Cardiac fibroblast (primary cell): ENCODE data around the gene PRM2.

ENCODE experiments used
- DNase-seq, 2 donors: peaks; one replicate each; pipeline versions ENCODE4 v3.0.0 to v3.0.0-alpha.2; 2010; ENCODE audit warnings: low read depth in 2 of 2
- H3K4me3 ChIP-seq, 2 donors: replicated peaks in 1 of 2; 1 replicate in 1 of 2; 2 replicates in 1 of 2; pipeline ENCODE4 v1.5.1; 2011; ENCODE audit warnings: low read depth in 2 of 2, low read length in 2 of 2, mild to moderate bottlenecking in 2 of 2, moderate library complexity in 1 of 2
- TF ChIP-seq, protein P1 (sequence below): IDR thresholded peaks from one replicate; pipeline ENCODE4 v1.5.1; 2011; ENCODE audit warnings: low read depth, mild to moderate bottlenecking, low read length, inconsistent platforms

PRM2 gene

DNA sequence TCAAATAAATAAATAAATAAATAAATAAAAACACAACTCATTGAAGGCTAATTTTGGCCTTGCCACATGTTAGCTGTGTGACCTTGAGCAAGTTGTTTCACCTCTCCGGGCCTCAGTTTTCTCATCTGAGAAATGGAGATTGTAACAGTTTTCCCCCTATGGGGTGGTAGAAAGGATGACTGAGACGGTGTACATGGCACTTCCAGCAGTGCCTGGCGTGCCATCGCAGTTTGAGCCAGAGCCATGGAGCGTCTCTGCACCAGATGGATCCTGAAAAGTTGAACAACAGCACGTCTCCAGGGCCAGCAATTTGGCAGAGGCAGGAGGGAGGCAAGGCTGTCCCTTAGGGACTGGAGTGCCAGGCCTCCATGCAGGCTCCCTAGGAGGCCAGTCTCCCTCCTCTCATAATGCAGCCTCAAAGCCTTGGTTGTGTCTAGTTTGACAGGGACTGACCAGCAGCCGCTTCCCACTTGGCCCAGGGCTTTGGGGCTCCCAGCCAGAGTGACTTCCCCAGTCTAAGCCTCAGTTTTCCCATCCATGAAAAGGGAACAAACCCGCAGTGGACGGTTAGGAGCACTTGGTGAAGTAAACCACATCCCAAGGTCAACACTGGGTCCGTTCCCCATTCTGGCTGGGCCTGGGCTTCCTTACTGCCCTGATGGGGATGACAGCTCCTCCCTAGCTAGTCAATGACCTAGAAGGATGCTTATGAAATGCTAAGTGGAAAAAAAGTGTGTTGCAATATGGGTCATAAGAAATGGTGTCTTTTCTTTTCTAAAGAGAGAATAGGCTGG lies 39.6 kb downstream of the PRM2 start:
- TF ChIP-seq, protein P1, sequence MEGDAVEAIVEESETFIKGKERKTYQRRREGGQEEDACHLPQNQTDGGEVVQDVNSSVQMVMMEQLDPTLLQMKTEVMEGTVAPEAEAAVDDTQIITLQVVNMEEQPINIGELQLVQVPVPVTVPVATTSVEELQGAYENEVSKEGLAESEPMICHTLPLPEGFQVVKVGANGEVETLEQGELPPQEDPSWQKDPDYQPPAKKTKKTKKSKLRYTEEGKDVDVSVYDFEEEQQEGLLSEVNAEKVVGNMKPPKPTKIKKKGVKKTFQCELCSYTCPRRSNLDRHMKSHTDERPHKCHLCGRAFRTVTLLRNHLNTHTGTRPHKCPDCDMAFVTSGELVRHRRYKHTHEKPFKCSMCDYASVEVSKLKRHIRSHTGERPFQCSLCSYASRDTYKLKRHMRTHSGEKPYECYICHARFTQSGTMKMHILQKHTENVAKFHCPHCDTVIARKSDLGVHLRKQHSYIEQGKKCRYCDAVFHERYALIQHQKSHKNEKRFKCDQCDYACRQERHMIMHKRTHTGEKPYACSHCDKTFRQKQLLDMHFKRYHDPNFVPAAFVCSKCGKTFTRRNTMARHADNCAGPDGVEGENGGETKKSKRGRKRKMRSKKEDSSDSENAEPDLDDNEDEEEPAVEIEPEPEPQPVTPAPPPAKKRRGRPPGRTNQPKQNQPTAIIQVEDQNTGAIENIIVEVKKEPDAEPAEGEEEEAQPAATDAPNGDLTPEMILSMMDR = no peak
- no peak overlapping the region for H3K4me3 ChIP-seq
- peak in 1 of 2 donors; percentile 37 for DNase-seq

DNA sequence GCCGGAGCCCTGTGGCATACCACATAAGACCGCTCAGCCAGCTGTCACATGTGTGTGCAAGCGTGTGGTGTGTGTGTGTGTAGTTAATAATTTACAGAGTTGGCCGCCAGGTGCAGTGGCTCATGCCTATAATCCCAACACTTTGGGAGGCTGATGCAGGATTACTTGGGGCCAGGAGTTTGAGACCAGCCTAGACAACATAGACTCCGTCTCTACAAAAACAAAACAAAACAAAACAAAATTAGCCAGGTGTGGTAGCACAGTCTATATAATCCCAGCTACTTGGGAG lies 40.6 kb downstream of the PRM2 start:
- TF ChIP-seq, protein P1 = no peak
- no peak overlapping the region for H3K4me3 ChIP-seq
- DNase-seq = no peak

DNA sequence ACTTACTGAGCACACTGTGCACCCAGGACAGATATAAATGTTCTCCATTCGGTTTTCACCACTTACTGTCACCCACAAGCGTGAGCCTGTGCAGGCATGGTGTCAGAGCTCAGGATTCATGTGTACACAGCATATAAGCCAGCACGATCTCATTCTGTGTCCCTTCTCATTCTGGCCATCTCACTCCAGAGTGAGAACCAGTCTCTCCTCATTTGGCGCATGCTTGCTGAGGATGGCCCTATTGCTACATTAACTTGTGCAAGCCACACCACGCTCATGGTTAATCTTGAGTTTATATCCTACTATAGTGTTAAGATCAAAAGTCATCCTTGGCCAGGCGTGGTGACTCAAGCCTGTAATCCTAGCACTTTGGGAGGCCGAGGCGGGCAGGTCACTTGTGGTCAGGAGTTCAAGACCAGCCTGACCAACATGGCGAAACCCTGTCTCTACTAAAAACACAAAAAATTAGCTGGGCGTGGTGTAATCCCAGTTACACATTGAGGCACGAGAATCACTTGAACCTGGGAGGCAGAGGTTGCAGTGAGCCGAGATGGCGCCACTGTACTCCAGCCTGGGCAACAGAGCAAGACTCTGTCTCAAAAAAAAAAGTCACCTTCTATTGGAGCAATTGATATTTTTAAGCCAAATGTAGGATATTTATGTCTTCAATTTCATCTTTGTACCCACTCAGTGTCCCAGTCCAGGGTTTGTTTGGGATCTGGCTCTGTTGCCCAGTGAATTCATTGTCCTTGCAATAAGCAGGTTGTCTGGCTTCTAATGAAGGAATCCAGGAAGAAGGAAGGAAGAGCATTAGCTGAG lies 41.2 kb downstream of the PRM2 start:
- peak in 1 of 2 donors; percentile 13 for DNase-seq
- H3K4me3 ChIP-seq = no peak overlapping the region
- TF ChIP-seq, protein P1 = no peak

DNA sequence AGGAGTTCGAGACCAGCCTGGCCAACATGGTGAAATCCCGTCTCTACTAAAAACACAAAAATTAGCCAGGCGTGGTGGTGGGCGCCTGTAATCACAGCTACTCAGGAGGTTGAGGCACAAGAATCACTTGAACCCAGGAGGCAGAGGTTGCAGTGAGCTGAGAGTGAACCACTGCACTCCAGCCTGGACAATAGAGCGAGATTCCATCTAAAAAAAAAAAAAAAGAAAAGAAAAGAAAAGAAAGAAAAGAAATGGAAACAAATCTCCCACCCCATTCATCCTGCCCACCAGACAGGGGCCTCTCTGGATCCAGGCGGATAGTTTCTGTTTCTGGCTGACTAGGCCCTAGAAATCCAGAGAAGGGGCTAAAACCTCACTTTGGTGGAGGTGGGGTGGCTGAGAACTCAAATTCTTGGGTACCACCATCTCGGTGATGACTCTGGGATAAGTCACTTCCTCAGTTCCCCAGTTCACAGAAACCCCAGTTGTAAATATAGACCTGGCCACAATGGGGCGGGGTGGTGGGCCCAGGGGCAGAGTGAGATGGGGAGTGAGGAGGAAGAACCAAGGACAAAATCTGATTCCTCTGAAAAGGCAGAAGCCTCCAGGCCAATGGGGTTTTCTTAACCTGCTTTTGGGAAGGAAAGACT lies 42.4 kb downstream of the PRM2 start:
- TF ChIP-seq, protein P1 = no peak
- H3K4me3 ChIP-seq = no peak overlapping the region
- DNase-seq = no peak

DNA sequence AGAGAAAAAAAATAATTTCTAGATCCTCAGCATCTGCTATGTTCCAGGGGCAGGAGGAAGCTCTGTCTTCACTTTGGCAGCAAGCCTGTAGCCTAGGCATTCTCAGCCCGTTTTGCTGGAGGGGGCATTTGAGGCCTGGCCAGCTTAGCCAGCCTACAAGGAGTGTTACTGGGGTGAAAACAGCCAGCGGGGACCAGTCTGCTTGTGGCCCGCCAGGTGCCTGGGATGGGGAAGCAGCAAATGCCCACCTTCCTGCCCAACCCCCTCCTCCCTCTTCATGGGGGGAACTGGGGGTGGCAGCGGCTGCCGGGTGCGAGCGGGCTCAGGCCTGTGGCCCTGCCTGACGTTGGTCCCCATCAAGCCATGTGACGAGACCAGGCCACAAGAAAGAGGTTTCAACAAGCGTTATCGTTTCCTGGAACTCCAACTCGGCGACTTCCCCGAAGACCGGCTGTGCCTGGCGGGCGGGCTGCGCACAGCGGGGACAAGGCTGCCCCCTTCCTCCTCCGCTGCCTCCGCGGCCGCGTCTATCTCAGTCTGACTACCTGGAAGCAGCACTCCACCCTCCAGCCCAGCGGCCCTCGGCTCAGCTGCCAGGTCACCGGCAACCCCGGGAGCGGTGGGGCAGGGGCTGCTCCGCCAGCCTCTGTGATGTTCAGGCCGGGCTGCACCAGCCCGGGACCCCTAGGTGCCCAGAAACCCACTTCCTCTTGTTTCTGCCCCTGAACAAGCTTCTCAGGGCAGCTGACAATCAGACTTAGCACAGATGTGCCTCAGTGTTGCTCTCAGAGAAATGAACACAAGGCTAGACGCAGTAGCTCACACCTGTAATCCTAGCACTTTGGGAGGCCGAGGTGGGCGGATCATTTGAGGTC lies 43.2 kb downstream of the PRM2 start:
- DNase-seq = no peak
- TF ChIP-seq, protein P1 = no peak
- H3K4me3 ChIP-seq = no peak overlapping the region

DNA sequence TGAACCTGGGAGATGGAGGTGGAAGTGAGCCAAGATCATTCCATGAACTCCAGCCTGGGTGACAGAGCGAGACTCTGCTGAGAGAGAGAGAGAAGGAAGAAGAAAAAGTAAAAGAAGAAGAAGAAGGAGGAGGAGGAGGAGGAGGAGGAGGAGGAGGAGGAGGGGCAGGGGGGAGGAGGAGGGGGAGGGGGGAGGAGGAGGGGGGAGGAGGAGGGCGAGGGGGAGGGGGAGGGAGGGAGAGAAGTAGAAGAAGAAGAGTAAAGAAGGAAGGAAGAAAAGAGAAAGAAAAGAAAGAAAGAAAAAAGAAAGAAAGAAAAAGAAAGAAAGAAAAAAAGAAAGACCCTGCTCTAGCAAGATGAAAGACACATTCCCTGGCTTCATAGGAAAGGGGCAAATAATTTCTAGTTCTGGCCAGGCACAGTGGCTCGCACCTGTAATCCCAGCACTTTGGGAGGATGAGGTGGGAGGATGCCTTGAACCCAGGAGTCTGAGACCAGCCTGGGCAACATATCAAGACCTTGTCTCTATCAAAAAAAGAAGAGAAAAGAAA lies 43.9 kb downstream of the PRM2 start:
- TF ChIP-seq, protein P1 = no peak
- no peak for DNase-seq
- H3K4me3 ChIP-seq = no peak overlapping the region
